Panc1 (cell line): Measurements from ENCODE around the gene DPYSL3. TPM values are rescaled to one million over a fixed set of nuclear protein-coding genes. Genes with fewer than 3 reads are reported as not detected.
A peak's percentile ranks its signal among the peaks of the same experiment; 100 is the strongest.

Experiments
- ATAC-seq: fragments of 200-7000 bp; cut with Tn5 transposase; 2 replicates; pipeline ENCODE4 v1.9.1; 2020; ENCODE audit warnings: mild to moderate bottlenecking, moderate library complexity
- BruUV-seq: library from RNA; stranded (reverse); fragments of 400-500 nt; replicated peaks from 2 replicates; lab custom pipeline; 2021; lab: Mats Ljungman, UMichigan
- CTCF ChIA-PET: fragments of 300-600 bp; sonication (Branson Sonifier 250); formaldehyde crosslinking; loops from one replicate; lab custom pipeline; 2022; ENCODE audit warnings: antibody characterized with exemption; lab: Charles Lee
- POLR2A ChIA-PET: fragments of 300-600 bp; sonication (Branson Sonifier 250); formaldehyde crosslinking; loops from one replicate; lab custom pipeline; 2022; ENCODE audit warnings: antibody characterized with exemption; lab: Charles Lee
- DNase-seq: peaks from one replicate; pipeline ENCODE4 v3.0.0-alpha.2; 2010; ENCODE audit warnings: low read depth, low spot score
- H3K27ac ChIP-seq: 2 replicates; pipeline ENCODE4 v1.5.1; 2011; ENCODE audit warnings: mild to moderate bottlenecking, low read length, inconsistent platforms
- H3K27me3 ChIP-seq: fragments of 200-500 bp; sonication (Bioruptor generic); 2 replicates; pipeline ENCODE4 v1.6.0; 2014; ENCODE audit warnings: low read length, inconsistent platforms; ENCODE audit not compliant: control insufficient read depth, insufficient read depth
- H3K36me3 ChIP-seq: fragments of 200-500 bp; sonication (Bioruptor generic); 2 replicates; pipeline ENCODE4 v1.5.1; 2014; ENCODE audit warnings: inconsistent platforms, mild to moderate bottlenecking, low read length, moderate library complexity; ENCODE audit not compliant: control insufficient read depth, insufficient read depth
- H3K4me1 ChIP-seq: 2 replicates; pipeline ENCODE4 v1.5.1; 2011; ENCODE audit warnings: inconsistent platforms, mild to moderate bottlenecking, low read length, moderate library complexity; ENCODE audit not compliant: control insufficient read depth, insufficient read depth
- H3K4me3 ChIP-seq, 2 experiments: 2 replicates each; pipeline ENCODE4 v1.5.1; 2011 to 2012; ENCODE audit warnings: low read depth in 2 of 2, low read length in 2 of 2, mild to moderate bottlenecking in 2 of 2, inconsistent platforms in 1 of 2, moderate library complexity in 1 of 2
- H3K9me3 ChIP-seq: fragments of 200-500 bp; sonication (Bioruptor generic); 2 replicates; pipeline ENCODE4 v1.5.1; 2014; ENCODE audit warnings: low read depth, mild to moderate bottlenecking, inconsistent platforms, low read length, moderate library complexity; ENCODE audit not compliant: control insufficient read depth, insufficient read depth
- CTCF ChIP-seq: fragments of 450-650 bp; IDR thresholded peaks from 2 replicates; pipeline ENCODE4 v1.5.1; 2017; ENCODE audit warnings: mild to moderate bottlenecking
- POLR2AphosphoS5 ChIP-seq: IDR thresholded peaks from 2 replicates; pipeline ENCODE4 v1.6.1; 2012; ENCODE audit warnings: mild to moderate bottlenecking, low read depth, low read length, moderate library complexity
- REST ChIP-seq, 2 experiments: IDR thresholded peaks; 2 replicates each; pipeline ENCODE4 v1.6.1; 2011 to 2012; ENCODE audit warnings: low read depth in 2 of 2, control low read depth in 1 of 2, low read length in 1 of 2, mild to moderate bottlenecking in 1 of 2, moderate library complexity in 1 of 2; ENCODE audit not compliant: insufficient read depth in 1 of 2
- SIN3A ChIP-seq: IDR thresholded peaks from 2 replicates; pipeline ENCODE4 v1.6.1; 2012; ENCODE audit warnings: low read depth, mild to moderate bottlenecking, low read length, moderate library complexity, borderline replicate concordance; ENCODE audit not compliant: insufficient read depth
- TCF7L2 ChIP-seq: IDR thresholded peaks from 2 replicates; pipeline ENCODE4 v1.6.1; 2011; ENCODE audit warnings: mild to moderate bottlenecking, low read depth, low read length, inconsistent platforms
- in situ Hi-C: cut with HindIII; loops from 2 replicates; pipeline ENCODE4 v1.10.0; 2016; ENCODE audit warnings: low sequenced_read_pairs, low pct_unique_long_range_greater_than_20kb
- intact Hi-C: fragments of 100-400 bp; cut with micrococcal nuclease; formaldehyde crosslinking; loops from one replicate; pipeline ENCODE4 v1.10.0; 2022; ENCODE audit not compliant: unreplicated experiment
- total RNA-seq: library from RNA; stranded (reverse); gene quantifications from one replicate; pipeline ENCODE4 v1.2.1, GENCODE V29; 2021; ENCODE audit not compliant: unreplicated experiment

DPYSL3 gene
- total RNA-seq, 1 experiment from 2014 or later, result 1.1 TPM

- ATAC-seq (no peak), DNase-seq (no peak)
- ChIA-PET CTCF (no interaction called here), POLR2A (no interaction called here)
- BruUV-seq, result no TSS peak
- Histone ChIP-seq H3K4me3 (no peak overlapping the region), H3K9me3 (no peaks in the 10 kb centered on the region), H3K27ac (no peak overlapping the region), H3K36me3 (no peaks in the 10 kb centered on the region), H3K4me1 (no peaks in the 10 kb centered on the region), H3K27me3 (no peaks in the 10 kb centered on the region)
- intact Hi-C loops (no loop called here), in situ Hi-C loops (no loop called here)
- TF ChIP-seq REST (IDR thresholded peaks at IDR 0.05; ENCODE audit: insufficient read depth in 1 of 2, low read depth in 2 of 2, low read length in 1 of 2), result no peak
- no peak for TF ChIP-seq CTCF
- no peak for TF ChIP-seq SIN3A
- no peak for TF ChIP-seq TCF7L2
- no peak for TF ChIP-seq POLR2AphosphoS5
These were observed 111.0 kb downstream of the DPYSL3 start for GRCh38 chr5:147398860-147399259.

GRCh38 chr5:147397616-147398015, 112.3 kb downstream of the DPYSL3 start:
- DNase-seq (no peak), ATAC-seq (no peak)
- Histone ChIP-seq H3K27me3 (no peaks in the 10 kb centered on the region), H3K4me1 (no peaks in the 10 kb centered on the region), H3K9me3 (no peaks in the 10 kb centered on the region), H3K4me3 (no peak overlapping the region), H3K27ac (no peak overlapping the region), H3K36me3 (no peaks in the 10 kb centered on the region)
- peak; percentile 28; the same call in 1 of the 2 replicates for TF ChIP-seq CTCF
- no peak for TF ChIP-seq SIN3A
- TF ChIP-seq REST (IDR thresholded peaks at IDR 0.05; ENCODE audit: insufficient read depth in 1 of 2, low read depth in 2 of 2, low read length in 1 of 2), result no peak
- no TSS peak for BruUV-seq
- in situ Hi-C loops (no loop called here), intact Hi-C loops (no loop called here)
- CTCF ChIA-PET, result no interaction called here
- POLR2A ChIA-PET, result no interaction called here
